GM18520 (cell line): Measurements from ENCODE around the gene SMARCD3.

Experiments
- ATAC-seq: cut with Tn5 transposase; IDR thresholded peaks from one replicate; pipeline ENCODE4 v1.9.1; 2021; ENCODE audit not compliant: unreplicated experiment

The SMARCD3 gene

DNA sequence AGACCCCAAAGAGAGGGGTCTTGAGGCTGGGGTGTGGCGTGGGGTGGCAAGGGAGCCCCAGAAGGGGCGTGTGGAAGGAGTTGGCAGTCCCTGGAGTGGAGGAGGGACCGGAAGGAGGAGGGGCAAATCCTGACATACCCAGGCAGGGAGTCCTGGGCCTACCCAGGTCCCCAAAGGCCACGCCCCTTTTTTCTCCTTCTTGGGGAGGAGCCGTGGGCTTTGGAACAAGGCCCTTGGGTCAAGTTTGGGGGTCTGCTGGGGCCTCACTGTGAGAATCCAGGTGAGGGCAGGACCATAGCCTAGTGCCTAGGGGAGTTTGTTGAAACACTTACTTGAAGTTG is 1.2 kb upstream of the SMARCD3 start:
- no peak for ATAC-seq

DNA sequence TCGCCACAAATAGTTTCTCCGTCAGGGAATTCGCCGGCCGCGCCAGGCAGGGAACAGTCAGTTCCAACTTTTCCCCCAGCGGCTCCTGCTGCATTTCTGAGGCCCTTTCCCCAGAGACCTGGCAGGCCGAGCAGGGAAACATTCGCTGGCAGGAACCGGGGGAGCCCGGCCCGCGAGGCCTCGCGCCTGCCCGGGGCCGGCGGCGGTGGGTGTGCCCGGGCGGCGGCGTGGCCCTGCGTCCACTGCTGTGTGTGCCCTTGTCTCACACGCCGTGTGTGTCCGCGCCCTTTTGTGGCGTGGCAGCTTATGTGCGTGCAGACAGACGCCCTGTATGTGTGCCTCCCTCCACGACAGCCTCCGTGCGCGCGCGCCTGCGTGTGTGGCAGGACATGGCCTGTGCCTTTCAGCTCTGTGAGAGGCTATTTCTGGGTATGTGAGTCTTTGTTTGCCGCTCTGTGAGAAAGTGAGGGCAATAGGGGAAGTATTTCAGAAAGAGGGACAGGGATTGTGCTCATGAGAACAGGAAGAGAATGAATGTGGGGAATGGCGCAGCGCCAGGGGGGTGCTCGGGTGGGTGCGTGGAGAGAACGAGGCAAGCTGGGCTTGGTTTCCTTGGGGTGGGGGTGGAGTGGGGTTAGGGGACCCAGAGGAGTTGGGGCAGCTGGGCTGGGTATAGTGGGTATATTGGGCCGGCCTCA is 689 bp upstream of the SMARCD3 start:
- no peak for ATAC-seq

DNA sequence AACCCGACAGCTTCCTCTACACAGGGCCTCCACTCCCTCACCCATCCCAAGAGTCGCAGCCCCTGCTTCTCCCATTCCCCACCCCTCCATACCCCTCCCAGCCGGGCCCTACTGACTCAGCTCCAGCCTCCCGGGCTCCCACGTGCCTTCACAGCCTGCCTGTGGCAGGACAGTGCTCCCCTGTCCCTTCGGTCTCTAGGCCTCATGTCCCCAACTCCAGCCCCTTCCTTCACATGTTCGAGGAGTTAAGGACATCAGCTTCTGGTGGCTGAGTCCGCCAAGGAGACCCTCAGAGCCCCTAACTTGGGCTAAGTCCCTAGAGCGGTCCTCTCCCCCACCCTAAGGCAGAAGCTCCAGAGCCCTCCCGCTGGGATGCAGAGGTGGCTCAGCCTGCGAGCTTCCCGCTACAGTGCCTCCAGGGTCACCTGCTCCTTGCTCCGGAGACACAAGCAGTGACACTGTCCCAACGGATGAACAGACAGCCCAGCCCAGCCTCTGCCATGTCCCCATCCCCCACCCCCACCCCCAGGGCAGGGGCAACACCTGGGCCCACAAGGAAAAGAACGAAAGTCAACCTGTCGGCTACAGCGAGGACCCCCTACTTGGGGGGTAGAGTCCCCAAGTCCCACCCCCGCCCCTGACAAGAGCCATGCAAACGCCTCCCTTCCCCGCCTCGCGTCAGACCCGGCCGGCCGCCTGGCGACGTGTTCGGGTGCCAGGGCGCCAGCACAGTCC is 716 bp downstream of the SMARCD3 start:
- no peak for ATAC-seq

DNA sequence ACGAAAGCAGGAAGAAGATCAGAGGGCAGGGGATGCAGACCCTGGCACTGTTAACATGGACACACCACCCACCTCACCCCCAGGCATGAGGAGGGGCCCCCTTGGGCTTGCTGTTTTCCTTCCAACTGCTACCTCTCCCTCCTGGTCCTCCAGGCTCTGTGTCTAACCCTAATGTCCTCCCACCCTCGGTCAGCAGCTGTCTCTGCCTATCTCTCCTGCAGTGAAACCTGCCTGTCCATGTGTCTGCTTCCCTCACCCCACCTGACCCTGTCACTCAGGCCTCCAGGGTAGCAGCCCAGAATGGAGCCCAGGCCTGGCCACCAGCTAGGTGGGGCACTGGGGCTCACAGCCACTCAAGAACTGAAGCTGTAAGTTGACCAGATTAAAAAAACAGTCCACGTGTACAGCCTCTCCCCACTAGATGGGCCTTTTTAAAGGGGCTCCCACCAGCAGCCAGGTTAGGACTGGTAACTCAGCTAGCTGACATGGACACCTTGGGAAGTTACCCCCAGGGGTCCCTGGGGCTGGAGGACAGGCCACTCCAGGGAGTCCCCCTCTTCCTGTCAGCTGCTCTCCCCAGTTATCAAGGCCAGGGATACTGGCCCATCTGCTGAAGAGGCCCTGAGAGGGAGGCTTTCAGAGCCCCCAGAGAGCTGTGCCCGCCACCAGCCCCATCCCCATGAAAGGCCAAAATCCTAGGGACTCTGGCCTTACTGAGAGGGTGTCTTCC is 1.5 kb downstream of the SMARCD3 start:
- ATAC-seq: no peak

DNA sequence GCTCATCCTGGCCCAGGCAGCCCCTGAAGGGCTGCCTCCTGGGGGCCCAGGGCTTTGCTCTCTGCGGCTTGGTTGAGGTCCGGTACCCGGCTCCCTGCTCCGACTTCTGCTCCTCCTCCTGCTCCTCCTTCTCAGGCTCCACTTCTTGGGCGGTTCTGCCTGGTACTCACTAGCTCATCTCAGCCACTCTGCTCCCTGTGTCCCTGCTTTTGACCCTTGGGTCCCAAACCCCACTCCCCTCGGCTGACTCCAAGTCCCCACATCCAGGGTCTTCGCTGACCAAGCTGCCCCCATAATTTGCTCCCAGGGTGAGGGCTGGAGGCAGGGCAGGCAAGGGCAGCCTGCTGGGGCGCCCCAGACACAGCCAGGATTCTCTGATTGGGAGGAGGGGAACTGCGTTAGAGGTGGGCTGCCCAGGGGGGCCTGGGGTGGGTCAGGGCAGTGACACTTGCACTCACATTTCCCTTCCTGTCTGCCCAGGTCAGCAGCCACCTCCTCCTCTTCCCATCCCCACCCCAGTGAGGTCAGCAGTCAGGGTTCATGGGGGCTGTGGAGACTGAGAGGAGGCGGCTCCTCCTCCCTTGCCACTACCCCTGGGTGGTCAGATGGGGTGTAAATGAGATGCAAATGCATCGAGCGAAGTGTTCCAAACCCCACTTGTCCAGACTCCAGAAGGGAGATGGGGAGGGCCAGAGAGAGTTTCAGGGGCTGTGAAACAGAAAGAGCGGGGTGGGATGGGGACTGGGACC is 2.2 kb downstream of the SMARCD3 start:
- no peak for ATAC-seq

DNA sequence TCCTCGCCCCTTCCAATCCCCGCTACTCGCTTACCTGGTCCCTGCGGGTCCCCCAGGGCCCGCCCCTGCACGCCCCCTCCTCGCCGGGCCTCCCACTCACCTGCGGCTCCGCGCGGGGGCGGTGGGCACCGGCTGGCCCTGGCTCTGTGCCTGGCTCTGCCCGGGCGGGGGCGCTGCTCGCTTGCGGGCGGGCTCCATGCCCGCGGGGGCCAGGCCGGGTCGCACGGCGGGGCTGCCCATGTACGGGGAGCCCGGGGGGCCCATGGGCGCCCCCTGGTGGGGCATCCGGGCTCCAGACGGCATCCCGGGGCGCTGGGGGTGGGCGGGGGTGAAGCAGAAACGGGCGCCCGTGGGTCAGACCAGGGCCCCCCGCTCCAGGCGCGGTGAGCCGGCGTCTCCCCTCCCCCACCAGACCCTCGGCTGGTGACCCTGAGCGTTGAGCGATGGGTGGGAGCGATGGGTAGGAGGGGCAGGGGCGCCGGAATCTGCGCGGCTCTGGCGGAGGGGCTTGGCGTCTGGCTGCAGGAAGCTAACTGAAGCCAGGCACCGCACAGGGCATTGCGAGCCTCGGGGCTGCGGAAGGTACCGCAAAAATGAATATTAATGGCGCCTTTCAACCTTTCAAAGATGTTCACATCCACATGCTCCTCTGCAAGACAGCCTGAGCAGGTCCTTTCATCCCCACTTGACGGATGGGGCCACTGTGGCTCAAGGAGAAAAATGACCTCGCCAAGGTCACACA is 3.0 kb downstream of the SMARCD3 start:
- no peak for ATAC-seq

DNA sequence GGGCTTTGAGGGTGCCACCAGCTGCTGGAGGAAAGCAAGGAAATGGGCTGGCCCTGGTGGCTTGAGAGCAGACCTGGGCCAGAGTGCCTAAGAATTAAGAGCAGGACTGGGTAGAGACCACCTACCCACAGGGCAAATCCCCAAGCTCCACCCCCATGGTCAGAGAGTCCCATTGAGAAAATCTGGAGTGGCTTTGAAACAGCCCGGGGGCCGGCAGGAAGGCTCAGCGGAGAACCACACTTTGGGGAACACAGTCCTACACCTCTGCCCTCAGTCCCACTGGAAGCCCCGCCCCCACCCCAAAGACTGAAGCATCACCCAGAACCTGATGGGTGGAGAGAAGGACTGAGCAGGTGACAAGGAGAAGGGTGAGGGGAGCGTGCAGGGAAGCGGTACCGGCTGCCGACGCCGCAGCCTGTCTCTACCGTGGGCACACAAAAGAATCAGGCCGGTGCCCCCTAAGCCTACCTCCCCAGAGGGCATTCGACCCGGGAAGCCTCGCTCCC is 3.6 kb downstream of the SMARCD3 start:
- no peak for ATAC-seq

DNA sequence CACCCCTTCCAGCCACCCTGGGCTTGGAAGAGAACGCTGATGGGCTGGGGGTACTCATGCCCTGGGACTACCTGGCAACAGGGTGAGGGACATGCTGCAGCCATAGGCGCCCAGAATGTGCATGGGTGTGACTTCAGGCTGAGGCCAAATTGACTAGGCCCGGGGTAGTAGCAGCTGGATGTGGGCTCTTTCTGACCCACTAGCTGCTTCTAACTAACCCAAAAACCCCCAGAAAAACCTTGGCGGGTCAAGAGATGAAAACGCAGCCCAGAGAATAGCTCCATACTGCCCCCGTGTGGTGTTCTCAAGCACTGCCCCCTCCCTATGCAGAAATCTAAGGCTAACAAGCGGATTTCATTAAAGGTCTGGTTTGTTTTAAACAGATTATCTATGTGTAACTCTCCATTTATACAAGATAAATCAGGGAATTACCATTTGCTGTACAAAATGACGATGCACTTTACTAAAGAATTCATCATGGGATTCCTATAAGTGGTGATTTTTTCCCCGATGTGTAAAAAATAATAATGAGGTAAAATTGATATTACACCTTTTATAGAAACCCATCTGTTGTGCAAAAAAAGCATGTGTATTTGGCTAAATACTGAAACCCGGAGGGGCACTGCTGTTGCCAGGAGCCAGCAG is 4.2 kb downstream of the SMARCD3 start:
- ATAC-seq: no peak

DNA sequence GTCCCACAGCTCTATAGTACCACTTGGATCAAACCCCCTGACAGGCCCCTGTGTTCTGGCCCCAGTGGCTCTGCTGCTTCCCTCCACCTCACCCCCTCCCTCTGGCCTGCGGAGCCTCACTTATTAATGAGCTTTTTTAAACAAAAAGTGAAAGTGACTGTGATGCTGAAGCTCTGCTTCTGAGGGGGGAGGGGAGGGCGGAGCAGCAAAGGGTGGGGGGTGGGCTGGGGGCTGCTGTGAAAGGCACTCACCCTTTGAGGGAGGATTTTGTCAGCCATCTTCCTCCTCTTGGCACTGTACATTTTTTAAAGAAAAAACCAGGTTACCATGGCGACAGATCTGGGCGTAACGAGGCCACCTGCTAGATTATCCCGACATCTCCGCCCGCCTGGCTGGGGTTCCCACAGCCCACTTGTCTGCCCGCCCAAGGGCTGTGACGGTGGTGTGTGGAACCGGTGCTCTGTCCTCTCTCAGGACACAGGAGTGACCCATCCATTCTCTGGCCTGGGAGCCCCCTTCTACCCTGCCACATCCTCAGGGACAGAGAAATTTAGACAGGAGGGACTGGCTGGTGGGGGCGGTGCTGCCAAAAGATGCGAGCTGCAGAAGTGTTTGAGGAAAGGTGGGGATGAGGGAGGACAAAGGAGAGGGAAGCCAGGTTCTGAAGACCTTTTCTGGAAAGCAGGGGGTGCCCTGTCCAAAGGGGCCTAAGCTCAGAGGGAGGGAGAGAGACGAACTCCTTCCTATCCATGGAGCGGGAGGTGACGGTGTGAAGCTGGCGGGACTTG is 4.9 kb downstream of the SMARCD3 start:
- ATAC-seq: no peak

DNA sequence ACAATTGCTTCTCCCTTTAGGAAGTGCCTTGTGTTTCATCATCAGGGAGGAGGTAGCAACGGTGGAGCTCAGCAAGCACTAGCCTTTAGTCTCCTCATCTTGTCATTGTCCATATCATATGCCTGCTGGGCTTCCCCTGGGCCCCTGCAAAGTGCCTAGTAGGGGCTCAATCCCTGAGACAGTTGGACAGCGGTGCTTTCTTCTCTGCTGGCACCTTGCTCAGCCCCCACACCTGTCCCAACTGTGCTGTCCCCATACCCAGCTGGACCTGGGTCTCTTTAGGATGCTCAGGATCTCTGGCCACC is 5.5 kb downstream of the SMARCD3 start:
- no peak for ATAC-seq

DNA sequence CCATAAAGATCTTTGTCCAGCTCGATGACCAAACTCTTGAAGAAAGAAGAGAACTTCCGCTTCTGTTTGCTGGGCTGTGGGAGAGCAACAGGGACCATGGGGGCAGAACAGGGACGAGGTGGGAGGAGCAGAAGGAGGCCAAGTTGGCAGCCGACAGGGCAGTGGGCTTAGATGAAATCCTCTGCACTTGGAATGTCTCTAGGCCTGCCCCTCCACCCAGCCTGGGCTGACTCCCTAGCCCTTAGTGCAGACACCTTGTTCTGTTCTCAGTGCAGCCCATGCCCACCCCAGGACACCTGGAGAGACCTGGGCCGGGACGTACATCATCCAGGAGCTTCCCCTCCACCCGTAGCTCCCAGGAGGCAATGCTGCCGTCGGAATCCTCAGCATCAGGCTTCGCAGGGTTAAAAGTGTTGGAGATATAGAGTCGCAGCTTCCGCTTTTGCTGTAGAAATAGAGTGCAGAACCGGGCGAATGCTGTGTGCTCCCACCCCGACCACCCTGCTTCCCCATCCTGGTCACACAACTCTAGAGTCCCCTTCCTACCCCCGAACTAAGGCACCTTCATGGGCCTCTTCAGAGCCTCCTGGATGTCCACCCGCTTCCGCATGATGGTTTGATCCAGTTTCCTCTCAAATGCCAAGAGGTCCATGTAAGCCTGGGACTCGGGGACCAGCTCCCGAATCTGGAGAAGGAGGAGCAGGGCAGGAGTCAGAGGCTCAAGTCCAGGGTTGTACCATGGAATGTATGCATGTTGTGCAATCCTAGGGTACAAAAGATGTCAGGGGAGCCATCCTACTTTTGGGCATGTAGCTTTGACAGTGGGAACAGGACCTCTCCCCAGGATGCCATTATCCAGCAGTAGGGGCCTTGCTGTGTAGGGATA is 6.1 kb downstream of the SMARCD3 start:
- no peak for ATAC-seq

DNA sequence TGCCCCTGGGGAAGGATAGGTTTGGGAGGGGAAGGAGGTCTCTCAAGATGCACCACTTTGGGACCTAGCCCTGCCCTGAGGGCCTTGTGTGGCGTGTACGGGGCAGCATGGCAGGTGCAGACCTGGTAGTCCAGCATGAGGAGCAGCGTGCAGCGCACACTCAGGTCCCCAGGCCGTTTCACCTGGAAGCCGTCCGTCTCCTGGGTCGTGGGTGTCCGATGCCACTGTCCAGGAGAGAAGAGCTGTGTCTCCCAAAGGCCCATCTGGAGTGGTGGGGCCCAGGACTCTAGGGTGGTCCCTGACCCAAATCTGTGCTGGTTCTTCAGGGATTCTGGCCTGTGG is 6.8 kb downstream of the SMARCD3 start:
- no peak for ATAC-seq

DNA sequence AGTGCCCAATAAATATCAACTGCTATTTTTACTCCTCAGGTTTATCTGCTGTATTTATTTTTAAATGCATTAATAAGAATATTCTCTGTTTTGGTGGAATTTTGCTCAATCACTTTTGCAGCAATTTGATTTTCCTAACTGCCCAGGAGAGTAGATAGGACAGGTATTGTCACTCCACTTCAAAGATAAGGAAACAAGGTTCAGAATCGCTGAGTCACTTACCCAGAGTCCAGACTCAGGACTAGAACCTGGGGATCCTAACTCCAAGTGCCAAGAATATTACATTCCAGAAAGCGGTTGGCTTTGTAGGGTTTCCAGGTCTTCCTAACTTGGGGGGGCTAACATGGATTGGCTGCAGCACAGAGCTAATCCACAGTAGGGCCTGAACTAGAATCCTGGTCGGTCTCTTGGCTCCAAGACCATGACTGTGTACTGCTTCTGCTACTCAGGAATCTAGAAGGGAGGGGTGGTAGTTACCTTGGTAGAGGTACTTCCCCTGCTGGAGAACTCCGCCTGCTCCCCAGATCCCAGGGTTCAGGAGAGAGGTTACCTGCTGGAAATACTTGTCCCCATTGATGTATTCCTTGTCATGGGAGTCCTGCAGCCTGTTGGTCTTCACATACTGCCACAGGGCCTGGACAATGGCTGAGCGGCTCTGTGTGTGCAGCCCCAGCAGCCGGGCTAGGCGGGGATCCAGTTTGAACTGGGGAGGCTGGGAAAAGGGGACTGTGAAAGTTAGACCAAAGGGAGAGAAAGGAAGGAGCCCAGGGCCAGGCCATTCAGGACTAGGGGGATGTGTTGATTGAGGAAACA is 7.3 kb downstream of the SMARCD3 start:
- ATAC-seq: no peak

DNA sequence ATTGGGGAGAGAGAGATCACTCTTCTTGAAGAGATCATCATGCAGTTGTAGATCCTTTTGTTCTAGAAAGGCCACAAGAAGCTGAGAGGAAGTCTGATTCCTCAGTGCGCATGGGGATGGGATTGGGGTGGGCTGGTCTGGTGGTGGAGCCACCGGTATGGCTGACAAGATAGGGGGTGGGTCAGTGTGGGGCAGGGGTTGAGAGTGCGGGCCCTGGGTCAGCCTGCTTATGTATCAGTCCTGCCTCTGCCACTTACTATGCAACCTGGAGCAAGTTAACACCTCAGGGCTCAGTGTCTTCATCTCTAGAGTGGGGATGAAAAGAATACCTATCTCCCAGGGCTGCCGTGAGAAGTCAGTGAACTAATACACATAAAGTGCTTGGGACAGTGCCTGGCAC is 8.0 kb downstream of the SMARCD3 start:
- no peak for ATAC-seq

DNA sequence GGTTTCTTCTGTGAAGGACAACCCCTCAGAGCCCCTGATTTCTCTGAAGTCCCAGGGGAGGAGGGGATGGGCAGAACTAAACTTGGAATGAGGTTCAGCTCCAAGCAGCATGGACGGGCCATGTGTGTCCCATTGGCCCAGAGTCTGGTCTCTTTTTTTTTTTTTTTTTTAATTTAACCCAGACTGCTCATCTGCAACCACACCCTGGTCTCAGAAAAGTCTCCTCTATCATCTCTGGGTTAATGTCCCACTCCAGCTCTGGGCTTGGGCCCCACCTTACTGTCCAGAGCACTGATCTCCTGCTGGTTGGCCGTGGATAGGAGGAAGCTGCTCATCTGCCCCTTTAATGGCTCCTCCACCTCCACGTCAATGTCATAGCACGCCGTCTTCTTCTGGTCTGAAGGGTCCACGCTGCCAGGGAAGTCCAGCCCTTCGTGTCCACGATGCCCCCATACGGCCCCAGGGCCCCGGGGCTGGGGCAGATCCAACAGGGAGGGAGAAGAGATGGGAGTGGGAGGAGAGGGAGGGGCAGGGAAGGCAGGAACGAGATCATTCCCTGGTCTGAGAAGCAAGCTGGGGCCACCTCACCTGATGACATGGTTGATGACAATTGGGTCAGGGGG is 8.5 kb downstream of the SMARCD3 start:
- ATAC-seq: no peak

DNA sequence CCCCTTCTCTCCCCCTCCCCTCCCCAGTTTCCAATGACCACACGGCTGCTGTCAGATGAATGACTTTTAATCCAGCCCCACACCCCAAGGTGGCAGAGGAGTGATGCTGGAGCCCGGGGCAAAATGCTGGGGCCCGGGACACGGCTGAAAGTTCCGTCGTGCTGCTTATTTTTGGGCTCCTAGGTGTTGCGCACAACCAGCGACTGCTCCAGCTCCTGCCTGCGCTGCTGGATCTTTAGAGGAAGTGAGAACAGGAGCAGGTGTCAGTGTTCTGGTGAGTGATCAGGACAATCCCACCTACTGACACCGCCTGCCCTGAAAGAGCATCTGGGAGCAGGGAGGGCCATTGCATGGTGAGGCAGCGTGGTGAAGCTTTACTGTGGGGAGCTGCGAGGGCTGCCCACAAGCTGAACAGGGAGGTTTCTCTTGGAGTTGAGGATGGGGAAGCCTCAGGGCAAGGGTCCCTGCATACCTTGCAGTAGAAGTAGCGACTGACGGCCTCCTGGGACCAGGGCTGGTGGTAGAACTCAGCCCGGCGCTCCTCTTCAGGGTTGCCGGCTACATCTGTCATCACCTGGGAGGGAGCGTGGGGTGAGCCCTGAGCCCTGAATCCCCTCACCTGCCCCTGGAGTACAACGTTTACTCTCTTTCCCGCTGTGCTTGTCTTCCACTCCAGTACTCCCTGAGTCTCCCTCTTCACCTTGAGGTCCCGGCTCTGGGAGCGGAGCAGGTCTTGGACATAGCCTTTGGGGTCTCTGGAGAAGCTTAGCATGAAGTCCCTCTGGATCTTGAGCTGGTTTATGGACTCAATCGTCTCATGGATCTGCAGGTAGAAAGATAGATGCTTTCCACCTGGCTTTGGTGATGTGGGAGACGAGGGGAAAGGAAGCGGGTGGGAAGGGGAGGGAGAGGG is 9.3 kb downstream of the SMARCD3 start:
- ATAC-seq: no peak
